Stimulated activated CD4-positive, alpha-beta T cell treated with anti-CD3 and anti-CD28 coated beads, Interleukin-4, amount 100 ng/mL, for 4 hours (primary cell): Measurements from ENCODE around the gene ACSS3.
"Not testable (repeated sequence)": the region's sequence is repeated elsewhere in the genome, so short reads cannot be mapped to it uniquely, and the experiment has no call there.

Source experiments
- DNase-seq, 2 experiments: peaks; one replicate each; pipeline ENCODE4 v3.0.0-alpha.2; 2020

Gene ACSS3

DNA sequence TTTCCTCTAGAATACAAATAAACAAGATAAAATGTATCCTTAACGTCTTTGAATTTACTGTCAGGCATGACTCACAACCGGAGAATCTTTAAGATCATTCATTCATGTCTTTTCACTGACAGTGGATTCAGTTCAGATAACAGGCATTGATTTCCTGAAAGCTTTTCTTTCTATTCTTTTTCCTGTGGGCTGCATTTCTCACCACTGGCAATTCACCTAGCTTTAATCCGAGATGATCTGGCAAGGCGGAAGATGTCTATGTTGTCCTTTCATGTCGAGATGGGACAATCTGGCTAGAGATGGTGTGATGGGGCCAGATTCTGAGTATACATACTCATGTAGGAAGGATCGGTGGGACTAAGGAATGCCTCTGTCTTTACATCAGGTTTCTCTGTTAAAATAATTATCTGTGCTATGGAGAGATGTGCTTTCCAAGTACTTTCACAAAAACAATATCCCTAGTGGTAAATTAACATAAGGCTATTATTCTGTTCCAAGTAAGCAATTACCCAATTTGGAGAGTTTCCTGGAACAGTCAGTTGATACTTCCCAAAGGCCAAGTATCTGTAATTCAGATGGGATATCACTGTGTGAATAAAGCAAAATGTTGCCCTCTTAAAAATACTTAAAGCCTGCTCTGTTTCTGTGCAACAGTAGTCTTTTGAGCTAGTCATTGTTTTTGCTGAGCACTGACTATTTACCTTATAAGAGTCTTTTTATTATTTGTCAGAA is 17.8 kb downstream of the ACSS3 start:
- no peak for DNase-seq

DNA sequence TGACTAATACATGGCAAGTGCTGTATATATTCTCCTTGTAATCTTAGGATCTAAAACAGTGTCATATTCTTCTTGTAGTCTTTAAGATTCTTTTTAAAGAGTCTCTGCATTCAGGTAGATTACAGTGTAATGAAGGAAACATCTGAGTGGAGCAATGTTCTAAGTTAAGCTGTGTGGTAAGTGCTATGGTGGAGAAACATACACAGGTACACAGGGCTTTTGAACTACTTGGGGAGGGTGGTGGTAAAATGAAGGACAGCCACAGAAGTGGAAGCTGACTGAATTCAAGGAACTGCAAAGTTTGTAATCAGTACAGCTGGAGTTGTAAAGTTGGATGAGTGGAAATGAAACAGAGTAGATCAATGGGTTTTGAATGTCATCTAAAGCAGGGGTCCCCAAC is 27.8 kb downstream of the ACSS3 start:
- DNase-seq, result no peak

- no peak for DNase-seq
Observed at GRCh38 chr12:81114226-81114625, 36.3 kb downstream of the ACSS3 start.

GRCh38 chr12:81119069-81119468 is 41.2 kb downstream of the ACSS3 start:
- DNase-seq, result not testable (repeated sequence)

- no peak for DNase-seq
Observed at GRCh38 chr12:81120961-81121360, 43.1 kb downstream of the ACSS3 start.

DNA sequence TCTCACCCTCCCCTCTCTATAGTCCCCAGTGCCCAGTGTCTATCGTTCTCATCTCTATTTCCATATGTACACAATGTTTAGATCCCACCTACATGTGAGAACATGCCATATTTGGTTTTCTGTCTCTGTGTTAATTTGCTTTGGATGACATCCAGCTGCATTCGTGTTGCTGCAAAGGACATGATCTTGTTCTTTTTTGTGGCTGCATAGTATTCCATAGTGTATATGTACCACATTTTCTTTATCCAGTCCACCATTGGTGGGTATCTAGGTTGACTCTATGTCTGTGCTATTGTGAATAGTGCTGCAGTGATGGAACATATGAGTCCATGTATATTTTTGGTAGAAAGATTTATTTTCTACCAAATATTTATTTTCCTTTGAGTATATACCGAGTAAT is 45.7 kb downstream of the ACSS3 start:
- DNase-seq, result no peak

GRCh38 chr12:81125691-81126090 is 47.8 kb downstream of the ACSS3 start:
- no peak for DNase-seq

GRCh38 chr12:81128930-81129554 is 51.2 kb downstream of the ACSS3 start:
- DNase-seq, result no peak

DNA sequence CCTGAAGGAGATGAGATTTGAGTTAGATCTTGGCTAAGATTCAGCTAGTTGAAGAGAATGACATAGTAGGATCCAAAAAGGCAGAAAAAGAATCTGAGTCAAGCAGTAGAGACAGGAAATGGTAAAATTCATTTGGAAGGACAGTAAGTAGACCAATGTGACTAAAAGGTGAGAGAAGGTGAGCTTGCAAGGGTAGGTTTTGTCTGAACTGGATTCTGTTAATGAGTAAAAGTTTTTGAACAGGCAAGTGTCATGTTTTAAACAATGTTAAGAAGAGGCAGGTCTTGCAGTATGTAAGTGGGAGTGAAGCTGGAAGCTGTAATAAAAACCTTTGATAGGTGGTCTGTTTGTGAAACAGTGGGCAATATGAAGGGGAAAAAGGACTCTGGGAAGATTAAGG is 58.6 kb downstream of the ACSS3 start:
- no peak for DNase-seq

- DNase-seq, result no peak
Observed at GRCh38 chr12:81137801-81138200, 59.9 kb downstream of the ACSS3 start.

DNA sequence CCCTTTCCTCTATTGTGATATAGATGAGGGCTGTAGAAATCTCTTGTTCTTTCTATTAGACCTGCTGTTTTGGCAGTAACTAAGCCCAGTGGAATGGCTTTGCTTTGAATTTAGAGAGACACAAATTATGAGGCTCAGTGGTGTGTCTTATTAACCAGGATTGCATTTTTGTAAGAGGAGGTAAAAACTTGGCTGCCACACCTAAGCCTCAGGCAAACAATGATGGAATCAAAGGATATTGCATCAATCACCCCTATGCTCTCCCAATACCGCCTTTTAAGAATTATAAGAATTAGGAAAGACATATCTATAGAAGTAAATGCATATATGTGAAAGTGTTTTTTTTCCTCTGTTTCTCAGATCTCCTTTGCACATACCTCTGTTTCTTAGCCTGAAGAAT is 63.3 kb downstream of the ACSS3 start:
- DNase-seq, result no peak

DNA sequence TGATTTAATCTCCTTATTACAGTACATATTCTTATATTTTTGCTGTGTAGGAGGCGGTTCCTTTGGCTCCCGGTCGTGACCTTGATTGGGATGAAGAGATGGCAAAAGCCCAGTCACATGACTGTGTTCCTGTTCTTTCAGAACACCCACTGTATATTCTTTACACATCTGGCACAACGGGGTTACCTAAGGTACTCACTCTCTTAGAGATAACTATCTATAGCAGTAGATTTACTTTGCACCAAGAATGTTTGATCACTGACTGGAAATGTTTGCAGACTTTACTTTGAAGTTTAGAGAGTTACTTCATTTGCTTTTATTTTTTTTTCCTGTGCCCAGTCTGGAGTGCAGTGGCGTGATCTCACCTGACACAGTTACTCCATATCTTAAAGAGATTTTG is 65.2 kb downstream of the ACSS3 start:
- no peak for DNase-seq

- DNase-seq, result no peak
Observed at GRCh38 chr12:81146228-81147225, 68.6 kb downstream of the ACSS3 start.

DNA sequence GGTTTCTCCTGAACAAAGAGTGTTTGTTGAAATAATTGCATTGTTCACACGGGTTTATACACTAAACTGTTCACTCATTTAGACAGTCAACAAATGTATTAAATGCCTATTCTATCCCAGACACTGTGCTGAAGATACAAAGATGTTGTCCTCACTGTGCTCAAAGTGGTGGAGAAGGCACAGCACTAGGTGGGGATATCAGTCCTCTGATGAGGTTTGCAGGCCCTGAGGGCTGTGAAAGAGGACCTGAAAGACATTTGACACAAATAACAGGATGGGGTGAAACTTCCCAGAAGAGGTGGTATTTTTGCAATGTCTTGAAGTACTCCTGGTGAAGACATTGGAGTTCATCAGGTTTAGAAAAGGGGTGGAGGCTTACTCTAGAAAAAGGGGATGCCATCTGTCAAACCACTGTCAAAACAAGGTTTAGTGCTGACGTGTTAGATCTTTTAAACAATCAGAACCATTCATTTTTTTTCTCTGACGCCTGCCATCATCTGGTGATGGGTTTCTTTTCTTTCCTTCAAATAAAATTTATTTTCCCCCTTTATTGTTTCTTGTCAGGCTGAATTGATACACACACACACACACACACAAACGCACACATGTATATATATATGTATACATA is 69.5 kb downstream of the ACSS3 start:
- DNase-seq, result no peak

GRCh38 chr12:81150382-81150781 is 72.5 kb downstream of the ACSS3 start:
- DNase-seq, result no peak

- no peak for DNase-seq
Observed at GRCh38 chr12:81159856-81160255, 82.0 kb downstream of the ACSS3 start.

DNA sequence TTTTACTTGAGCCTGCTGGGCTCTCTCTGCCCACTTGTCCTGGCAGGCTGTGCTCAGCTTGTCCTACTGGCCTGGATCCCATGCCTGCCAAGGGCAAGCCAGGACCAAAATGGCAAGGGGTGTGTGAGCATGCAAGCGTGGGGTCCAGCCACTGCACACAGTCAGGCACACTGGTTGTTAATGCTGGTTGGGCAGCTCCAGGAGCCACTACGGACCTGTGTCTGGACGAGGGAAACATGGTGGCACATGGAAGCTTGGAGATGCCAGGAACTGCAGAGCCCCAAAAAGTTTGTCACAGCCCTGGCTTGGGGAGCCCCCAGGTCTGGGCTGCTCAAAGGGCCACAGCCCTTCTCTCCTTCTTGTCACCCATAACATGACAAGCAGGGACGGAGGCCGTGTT is 83.8 kb downstream of the ACSS3 start:
- no peak for DNase-seq

- DNase-seq, result no peak
Observed at GRCh38 chr12:81162391-81163136, 84.7 kb downstream of the ACSS3 start.

DNA sequence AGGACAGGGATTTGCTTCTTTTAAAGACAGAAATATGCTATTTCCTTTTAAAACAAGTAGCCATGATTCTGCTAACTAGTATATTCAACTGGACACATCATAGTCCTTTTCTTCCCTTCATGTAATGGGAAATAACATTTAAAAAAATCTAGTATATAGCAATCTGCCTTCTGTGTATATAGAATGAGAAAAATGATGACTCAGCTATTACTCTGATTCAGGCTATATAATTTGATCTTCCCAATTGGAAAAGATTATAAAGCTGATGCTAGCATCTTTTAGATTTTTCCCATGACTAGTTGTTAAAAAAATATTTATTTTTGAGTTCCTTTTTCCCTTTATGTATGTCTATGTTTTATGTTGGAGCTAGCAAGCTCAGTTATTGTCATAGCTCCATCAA is 86.9 kb downstream of the ACSS3 start:
- DNase-seq, result no peak

DNA sequence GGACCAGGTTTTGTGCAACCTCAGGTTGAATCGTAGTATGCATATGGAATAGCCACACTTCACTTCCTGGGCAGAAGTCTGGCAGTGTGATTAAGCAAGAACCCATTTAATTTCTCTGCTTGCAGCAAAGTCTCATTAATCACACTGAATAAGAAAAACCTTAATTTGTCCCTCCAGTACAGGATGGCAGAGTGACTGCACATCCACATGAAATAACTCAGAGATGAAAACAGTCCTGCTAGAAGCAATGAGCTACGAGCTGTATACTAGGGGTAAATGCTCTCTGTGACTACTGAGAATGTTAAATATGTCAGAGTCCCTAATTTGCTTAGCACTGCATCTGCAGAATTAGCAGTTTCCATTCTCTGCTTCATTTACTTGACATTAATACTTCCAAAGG is 88.9 kb downstream of the ACSS3 start:
- DNase-seq, result no peak

DNA sequence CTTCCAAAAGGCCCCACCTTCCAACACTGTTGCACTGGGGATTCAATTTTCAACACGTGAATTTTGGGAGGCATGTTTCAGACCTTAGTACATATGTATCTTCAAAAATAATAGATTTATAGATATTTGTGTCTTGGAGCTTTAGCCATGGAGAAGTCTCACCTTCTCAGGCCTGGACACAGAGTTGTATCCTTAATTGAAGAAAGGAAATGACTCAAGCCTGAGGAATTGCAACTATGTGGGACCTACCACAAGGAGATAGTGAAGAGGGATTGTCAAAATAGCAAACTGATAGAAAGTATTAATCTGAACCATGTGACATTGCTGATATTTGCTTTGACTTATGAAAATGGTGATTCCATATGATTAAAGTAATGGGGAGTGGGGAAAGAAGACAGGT is 89.8 kb downstream of the ACSS3 start:
- no peak for DNase-seq

DNA sequence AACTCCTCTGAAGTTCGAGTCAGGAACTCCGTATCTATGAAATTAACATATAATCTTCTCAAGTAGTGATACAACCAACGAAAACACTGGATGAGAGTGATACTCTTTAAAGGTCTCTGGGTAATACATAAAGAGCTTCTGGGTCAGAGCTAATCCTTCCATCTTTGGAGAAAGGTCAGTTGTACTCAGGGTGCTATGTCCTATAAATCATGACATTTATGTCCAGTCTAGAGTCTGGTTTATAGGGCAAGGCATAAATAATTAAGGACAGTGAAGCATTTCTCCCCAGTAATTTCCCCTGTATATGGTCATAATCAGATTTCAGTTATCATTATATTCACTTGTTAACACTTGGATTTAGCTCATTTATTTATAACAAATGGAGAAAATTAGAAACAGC is 90.6 kb downstream of the ACSS3 start:
- DNase-seq, result no peak
